Right renal pelvis (tissue), 4 donors: Measurements from ENCODE around the gene CLSTN2. TPM values are rescaled to one million over a fixed set of nuclear protein-coding genes. Genes with fewer than 3 reads are reported as not detected.

Experiments used
- DNase-seq, 4 donors: peaks; one replicate each; pipeline ENCODE4 v3.0.0-alpha.2; 2013; ENCODE audit warnings: low read depth in 4 of 4, low spot score in 3 of 4, missing footprints in 1 of 4
- polyA plus RNA-seq, 4 donors: library from polyadenylated mRNA; unstranded; fragments of 120-200 nt; gene quantifications; one replicate each; pipeline ENCODE4 v1.2.1, GENCODE V29; 2013; ENCODE audit not compliant: insufficient read length in 4 of 4

The CLSTN2 gene
- polyA plus RNA-seq, 4 donors = 1.5 to 2.0 (median 1.9) TPM

DNA sequence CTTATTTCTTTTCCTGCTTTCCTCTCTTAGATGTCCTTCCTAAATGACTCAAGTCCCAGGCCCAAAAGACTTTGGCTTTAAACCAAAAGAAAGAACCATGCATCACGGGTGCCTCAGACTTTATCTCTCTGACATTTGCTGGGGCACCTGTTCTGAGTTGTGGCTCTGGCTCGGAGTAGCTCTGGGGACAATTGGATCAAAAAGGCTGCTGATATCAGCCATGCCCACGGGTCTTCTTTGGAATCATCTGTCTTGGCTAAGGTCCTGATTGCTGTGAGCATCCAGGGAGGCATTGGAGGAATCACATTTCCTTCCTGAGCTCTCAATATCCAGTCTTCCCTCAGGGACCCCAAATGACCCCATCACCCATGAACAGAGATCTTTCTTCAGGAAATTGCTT lies 59.9 kb downstream of the CLSTN2 start:
- DNase-seq = no peak

DNA sequence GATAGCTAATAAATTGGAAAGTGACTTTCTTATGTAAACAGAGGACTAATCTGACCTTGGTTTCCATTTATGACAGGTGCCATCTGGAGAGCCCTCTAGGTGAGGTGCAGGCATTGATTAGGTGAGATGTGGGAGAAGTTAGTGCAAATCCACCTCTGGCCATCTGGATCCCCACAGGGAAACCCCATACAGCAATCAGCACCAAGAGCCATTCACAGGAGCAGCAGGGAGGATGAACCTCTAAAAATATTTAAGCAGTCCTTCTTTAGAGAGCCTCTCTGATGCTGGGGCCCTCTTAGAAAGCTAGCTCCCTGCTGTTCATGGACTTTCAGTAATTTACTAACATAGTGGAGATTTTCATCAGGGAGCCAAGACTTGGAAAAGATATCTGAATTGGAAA lies 69.3 kb downstream of the CLSTN2 start:
- DNase-seq = no peak

DNA sequence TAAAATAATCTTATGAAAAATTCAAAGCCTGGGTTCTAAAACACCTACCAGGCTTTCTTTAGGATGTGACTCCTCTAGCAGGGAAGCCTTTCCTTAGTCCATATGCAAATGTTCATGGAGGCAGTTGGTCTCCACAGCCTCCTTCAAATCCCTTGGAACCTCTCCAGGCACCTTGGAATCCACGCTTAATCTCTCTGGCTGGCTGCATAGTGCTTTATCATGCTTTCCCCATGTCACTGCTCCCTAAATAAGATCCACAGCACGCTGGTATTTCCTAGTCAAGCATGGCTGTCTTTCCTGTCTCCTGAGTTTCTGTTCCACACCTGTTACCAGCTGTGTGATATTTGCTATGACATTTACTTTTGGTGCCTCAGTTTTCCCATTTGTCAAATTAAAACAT lies 71.3 kb downstream of the CLSTN2 start:
- DNase-seq = no peak

DNA sequence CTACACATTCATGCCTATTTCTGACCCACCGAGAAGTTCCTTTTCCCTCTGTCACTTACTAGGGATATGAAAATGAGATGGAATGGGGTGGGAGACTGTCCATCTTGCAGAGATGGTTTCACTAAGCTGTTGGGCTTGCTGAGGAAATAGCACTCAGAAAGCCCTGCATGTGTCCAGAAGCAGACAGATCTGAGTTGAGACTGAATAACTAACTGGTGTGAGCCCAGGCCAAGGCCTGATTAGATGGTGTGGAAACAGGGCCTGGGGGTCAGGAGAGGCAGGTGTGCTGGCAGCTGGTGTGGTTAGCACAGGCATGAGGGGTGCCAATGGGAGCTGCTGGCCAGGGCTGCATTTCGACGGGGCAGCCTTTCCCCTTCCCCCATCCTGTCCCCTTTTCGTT lies 72.1 kb downstream of the CLSTN2 start:
- DNase-seq = no peak

DNA sequence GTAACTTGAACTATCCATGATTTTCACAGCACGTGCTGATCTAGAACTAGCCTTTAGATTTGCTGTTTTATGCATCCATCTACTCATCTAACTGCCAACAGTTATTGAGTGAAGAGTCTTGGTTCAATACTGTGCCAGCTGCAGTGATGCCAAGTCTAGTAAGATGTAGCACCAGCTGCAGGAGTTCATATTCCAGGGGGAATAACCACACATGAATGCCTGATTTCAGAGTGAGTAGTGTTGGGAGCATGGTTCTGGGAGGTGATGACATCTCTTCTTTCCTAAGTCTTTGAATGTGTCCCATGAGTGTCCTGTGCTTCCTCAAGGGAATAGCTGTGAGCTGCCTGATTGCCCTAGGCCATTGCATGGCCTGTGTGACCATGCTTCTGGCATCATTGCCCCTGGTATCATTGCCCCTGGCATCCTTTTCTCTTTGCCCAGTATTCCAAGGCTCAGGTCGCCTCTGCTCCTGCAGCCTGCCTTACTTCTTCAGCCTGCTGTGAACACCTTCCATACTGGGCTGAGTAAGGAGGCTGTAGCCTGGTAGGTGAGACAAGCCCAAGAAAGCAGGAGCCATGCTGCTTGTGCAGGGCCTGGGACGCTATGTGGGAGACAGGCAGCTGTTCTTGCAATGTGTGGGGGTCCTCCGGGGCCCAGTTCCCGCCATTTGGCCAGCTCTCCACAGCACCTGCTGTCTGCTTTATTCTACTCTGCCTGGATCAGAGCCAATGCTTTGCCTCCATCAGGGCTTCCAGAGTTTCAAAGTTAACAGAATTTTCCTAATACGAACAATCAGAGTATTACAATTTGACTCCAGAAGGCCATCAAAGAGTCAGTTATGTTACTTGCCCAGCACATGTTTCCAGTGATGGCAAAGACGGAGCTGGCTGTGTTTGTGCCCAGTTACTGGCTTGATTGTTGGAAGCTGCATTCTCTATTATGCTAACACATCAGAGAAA lies 73.2 kb downstream of the CLSTN2 start:
- DNase-seq = no peak

DNA sequence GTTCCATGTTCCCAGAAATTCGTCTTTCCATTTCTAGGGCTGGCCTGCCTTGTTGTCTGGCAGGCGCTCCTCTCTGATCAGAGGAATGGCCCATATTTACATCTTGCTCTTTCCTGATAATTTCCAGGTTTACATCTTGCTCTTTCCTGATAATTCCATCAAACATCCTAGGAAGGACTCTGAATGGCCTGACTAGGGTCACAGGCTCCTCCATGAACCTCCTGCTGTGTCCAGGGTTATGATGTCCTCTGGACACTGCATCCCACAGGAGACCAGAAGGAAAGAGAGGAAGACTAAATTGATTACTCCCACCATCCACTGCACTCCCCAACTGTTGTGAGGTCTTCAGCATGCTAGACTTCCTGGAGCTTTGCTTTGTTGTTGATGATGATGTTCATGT lies 75.4 kb downstream of the CLSTN2 start:
- no peak for DNase-seq

- no peak for DNase-seq
These were observed 76.1 kb downstream of the CLSTN2 start for GRCh38 chr3:140011086-140011485.

DNA sequence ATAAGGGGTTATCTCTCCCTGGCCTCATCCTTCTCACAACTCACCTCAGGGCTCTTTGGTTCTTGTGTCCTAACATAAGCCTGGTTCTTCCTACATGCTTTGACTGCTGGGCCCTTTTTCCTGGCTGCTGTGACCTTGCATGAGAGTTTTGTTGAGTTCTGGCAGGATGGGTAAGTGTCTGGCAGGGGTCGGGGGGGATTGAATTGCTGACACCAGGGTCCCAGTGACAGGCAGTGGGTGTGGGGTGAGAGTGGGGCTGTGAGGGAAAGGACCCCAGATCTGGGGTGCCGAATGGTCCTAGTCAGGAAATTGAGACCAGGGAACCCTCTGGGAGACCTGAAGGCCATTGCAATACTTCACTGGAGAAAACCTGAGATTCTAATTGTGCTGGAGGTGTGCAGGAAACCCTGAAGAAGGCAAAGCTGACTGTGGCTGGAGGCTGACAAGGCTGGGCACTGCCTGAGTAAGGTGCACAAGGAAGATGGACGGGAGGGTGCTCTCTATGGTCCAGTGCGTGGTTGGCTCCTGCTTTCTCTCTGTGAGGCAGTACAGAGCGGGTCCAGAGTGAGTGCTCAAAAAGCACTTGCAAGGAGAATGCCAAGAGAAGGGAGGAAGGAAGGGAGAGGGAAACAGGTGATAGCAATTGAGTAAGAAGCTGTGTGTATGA lies 76.8 kb downstream of the CLSTN2 start:
- DNase-seq = no peak

GRCh38 chr3:140013220-140013619 lies 78.2 kb downstream of the CLSTN2 start:
- DNase-seq = no peak

GRCh38 chr3:140014831-140015495 lies 80.0 kb downstream of the CLSTN2 start:
- no peak for DNase-seq

- DNase-seq = no peak
These were observed 80.8 kb downstream of the CLSTN2 start for GRCh38 chr3:140015741-140016140.

DNA sequence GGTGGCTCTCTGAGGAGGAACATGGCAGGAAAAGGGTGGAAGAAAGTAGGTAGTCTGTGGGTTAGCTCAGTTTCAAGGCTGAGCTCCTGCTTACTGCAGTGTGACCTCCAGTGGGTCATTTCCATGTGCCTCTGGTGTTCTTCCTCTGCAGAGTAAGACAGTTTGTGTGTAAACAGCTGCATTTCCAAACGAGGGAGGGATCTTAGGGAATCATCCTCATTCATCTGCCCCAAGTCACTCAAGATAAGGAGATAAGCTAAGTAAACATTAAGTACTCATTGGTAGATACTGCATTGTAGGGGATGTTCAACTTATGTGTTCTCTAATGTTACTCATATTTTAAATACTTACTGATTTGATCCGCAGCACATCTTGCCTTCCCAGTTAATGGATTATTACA lies 83.6 kb downstream of the CLSTN2 start:
- DNase-seq = no peak

DNA sequence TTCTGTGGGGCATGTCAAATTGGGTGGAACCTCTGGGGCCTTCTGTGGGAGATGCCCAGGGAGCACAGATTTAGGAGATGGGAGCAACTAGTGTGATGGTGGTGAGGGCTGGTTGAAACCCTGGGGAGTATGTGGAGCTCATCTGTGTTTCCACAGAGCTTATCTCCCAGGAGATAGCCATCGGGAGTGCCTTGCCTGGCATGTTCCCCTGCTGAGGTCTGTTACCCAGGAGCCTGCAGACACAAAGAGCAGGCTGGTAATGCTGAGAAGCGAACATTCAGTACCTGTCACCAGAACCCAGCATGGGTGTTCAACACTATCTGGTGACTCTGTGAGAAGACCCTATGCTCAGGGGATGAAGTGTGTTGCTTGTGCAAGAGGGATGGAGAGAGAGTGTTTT lies 85.0 kb downstream of the CLSTN2 start:
- no peak for DNase-seq

DNA sequence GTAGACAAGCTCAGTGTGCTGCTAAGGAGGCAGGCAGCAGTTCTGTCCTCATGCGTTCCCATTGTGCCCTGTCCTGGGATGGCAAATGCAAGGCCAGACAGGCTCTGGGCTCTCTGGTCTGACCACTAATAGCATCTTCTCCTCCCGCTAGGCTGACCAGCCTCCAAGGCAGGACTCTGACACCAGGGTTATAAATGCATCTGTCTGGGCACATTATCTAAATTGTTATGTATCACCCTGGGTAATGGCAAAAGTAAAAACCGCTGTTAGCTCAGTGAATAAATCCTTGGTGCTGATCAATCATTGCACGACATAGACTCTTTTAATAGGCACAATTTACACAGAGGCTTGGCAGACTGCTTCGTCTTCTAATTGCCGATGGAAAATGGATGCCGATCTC lies 85.6 kb downstream of the CLSTN2 start:
- no peak for DNase-seq

- no peak for DNase-seq
These were observed 86.3 kb downstream of the CLSTN2 start for GRCh38 chr3:140021269-140021668.

GRCh38 chr3:140022066-140022770 lies 87.2 kb downstream of the CLSTN2 start:
- no peak for DNase-seq

DNA sequence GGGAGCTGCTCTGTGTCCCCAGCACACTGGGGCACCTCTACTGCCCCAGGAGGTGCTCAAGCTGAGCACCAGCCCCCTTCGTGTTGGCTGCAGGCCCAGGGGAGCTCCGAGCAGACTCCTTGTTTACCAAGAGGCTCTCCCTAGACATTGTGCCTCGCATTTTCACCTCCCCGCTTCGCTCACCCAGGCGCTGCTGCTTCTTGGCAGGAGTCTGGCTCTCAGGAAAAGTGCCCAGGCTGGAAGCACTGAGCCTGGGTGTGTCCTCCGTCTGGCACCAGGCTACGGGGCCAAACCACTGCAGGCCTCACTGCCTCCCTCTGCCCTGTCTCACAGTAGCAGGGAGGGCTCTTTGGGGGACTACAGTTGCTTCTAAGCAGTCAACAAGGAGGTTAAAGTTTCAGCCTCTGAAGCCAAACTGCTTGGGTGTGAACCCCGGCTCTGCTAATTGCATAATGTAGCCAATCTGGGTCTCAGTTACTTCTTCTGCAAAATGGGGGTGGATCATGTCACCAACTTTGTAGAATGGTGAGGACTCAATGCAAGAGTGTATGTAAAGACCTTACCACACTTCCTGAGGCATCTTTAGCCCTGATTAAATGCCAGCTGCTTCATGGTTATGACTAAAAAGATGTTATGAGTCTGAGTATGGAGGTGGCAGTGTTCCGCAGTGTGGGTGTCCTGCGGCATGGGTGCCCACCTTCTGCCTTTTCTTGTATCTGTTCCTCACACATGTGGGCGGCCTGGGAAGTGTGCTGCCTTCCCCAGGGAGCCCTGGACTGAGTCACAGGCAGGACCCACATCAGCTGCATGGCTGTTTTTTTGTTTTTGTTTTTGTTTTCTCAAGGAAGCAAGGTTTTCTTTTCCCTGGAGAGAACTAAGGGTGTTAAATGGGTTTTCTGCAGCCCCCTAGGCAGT lies 88.9 kb downstream of the CLSTN2 start:
- DNase-seq = no peak

GRCh38 chr3:140031170-140031569 lies 96.2 kb downstream of the CLSTN2 start:
- DNase-seq = no peak

DNA sequence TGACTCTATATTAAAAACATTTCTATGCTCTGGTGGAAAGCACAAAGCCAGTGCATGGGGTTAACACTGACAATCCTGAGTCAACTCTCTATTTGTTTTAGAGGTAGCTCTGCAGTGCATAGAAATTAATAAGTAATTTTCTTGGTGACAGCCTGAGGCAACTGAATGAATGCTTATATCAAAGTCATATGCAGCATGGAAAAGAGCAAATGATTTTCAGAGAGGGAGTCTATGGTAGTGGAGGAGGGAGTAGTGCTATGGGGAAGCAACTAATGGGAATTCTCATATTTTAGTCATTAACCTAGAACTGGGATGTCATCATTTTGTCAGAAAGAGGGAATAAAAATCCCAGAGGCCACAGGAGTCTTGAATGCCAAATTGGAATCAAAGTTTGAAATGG lies 99.1 kb downstream of the CLSTN2 start:
- DNase-seq = no peak

- DNase-seq = no peak
These were observed 100.9 kb downstream of the CLSTN2 start for GRCh38 chr3:140035871-140036270.
